Activated CD8-positive, alpha-beta memory T cell treated with anti-CD3 and anti-CD28 coated beads for 36 hours (primary cell): ENCODE results near the gene PHETA2. TPM values are rescaled to one million over a fixed set of nuclear protein-coding genes. Genes with fewer than 3 reads are reported as not detected.
"Not testable (repeated sequence)": the region's sequence is repeated elsewhere in the genome, so short reads cannot be mapped to it uniquely, and the experiment has no call there.

Experiments used
- CTCF ChIA-PET: fragments of 350-600 bp; sonication (Branson Sonifier 250); formaldehyde crosslinking; loops from one replicate; lab custom pipeline; 2021; ENCODE audit warnings: antibody characterized with exemption; lab: Charles Lee
- POLR2A ChIA-PET: fragments of 350-600 bp; sonication (Branson Sonifier 250); formaldehyde crosslinking; loops from one replicate; lab custom pipeline; 2021; ENCODE audit warnings: antibody characterized with exemption; lab: Charles Lee
- total RNA-seq, 2 experiments: library from RNA; stranded (reverse); gene quantifications; one replicate each; pipeline ENCODE4 v1.2.3, GENCODE V29; 2021

Gene PHETA2
- total RNA-seq, 2 experiments from 2014 or later: 3.0 to 3.2 TPM

- POLR2A ChIA-PET: interaction anchor here (0.8 to 3.3 kb wide), 4 partner anchors 10 to 103 kb away, joined by 3 to 42 read pairs (median 6); partner anchors contain the start of genes NAGA and NDUFA6
- CTCF ChIA-PET: interaction anchor here (0.9 to 4.6 kb wide), 3 partner anchors 9 to 383 kb away, joined by 3 to 31 read pairs (median 4); partner anchors contain the start of genes NAGA and NDUFA6
These were observed 6.2 kb downstream of the PHETA2 start for GRCh38 chr22:42080287-42080686.

- ChIA-PET CTCF (interaction anchor here (1.3 kb wide), 1 partner anchor 9 kb away, joined by 3 read pairs; the partner anchor contains the start of gene PHETA2), POLR2A (no interaction called here)
These were observed 9.1 kb downstream of the PHETA2 start for GRCh38 chr22:42083119-42083518.

GRCh38 chr22:42084874-42085273, 10.8 kb downstream of the PHETA2 start:
- CTCF ChIA-PET: interaction anchor here (1.1 to 1.2 kb wide), 2 partner anchors 9 to 92 kb away, joined by 3 to 4 read pairs; no protein-coding TSS in a partner anchor

GRCh38 chr22:42086051-42086450, 12.0 kb downstream of the PHETA2 start:
- CTCF ChIA-PET: no interaction called here
- POLR2A ChIA-PET: no interaction called here

More at GRCh38 chr22:42084874-42085273, 10.8 kb downstream of the PHETA2 start:
- POLR2A ChIA-PET: no interaction called here

- ChIA-PET POLR2A (interaction anchor here (0.6 to 2.8 kb wide), 11 partner anchors 12 to 524 kb away, joined by 3 to 42 read pairs (median 3); partner anchors contain the start of genes NAGA, PHETA2, POLDIP3 and SMDT1), CTCF (interaction anchor here (0.5 to 4.0 kb wide), 17 partner anchors 11 to 353 kb away, joined by 3 to 31 read pairs (median 4); partner anchors contain the start of genes CENPM and SMDT1)
These were observed 16.8 kb downstream of the PHETA2 start, which contains the start of gene NDUFA6 for GRCh38 chr22:42090596-42091454. TSS of gene NDUFA6 (minus strand) at chr22:42090772. CDS start at chr22:42090744, 28 bp downstream.

- POLR2A ChIA-PET: interaction anchor here (0.6 to 2.8 kb wide), 8 partner anchors 12 to 523 kb away, joined by 3 to 42 read pairs (median 4); partner anchors contain the start of genes NAGA, PHETA2, POLDIP3 and SMDT1
- CTCF ChIA-PET: interaction anchor here (0.6 to 4.0 kb wide), 15 partner anchors 11 to 352 kb away, joined by 3 to 31 read pairs (median 4); partner anchors contain the start of genes CENPM and SMDT1
These were observed 17.4 kb downstream of the PHETA2 start for GRCh38 chr22:42091455-42091782.

- CTCF ChIA-PET: no interaction called here
- POLR2A ChIA-PET: no interaction called here
These were observed 27.2 kb downstream of the PHETA2 start for GRCh38 chr22:42101199-42101598.

- CTCF ChIA-PET: interaction anchor here (1.0 kb wide), 1 partner anchor 70 kb away, joined by 3 read pairs; no protein-coding TSS in a partner anchor
- POLR2A ChIA-PET: not testable (repeated sequence)
These were observed 30.3 kb downstream of the PHETA2 start for GRCh38 chr22:42104332-42104860.

- CTCF ChIA-PET: no interaction called here
- POLR2A ChIA-PET: no interaction called here
These were observed 34.8 kb downstream of the PHETA2 start for GRCh38 chr22:42108848-42109247.

GRCh38 chr22:42111798-42112197, 37.8 kb downstream of the PHETA2 start:
- CTCF ChIA-PET: no interaction called here

GRCh38 chr22:42112793-42113192, 38.7 kb downstream of the PHETA2 start:
- CTCF ChIA-PET: interaction anchor here (2.4 kb wide), 1 partner anchor 21 kb away, joined by 8 read pairs; the partner anchor contains the start of gene NDUFA6
- POLR2A ChIA-PET: interaction anchor here (1.2 kb wide), 1 partner anchor 21 kb away, joined by 3 read pairs; no protein-coding TSS in a partner anchor

More at GRCh38 chr22:42111798-42112197, 37.8 kb downstream of the PHETA2 start:
- POLR2A ChIA-PET: interaction anchor here (1.2 kb wide), 1 partner anchor 20 kb away, joined by 3 read pairs; no protein-coding TSS in a partner anchor

- ChIA-PET CTCF (interaction anchor here (2.4 kb wide), 1 partner anchor 23 kb away, joined by 8 read pairs; the partner anchor contains the start of gene NDUFA6), POLR2A (no interaction called here)
These were observed 40.7 kb downstream of the PHETA2 start for GRCh38 chr22:42114721-42115120.

- POLR2A ChIA-PET, CTCF ChIA-PET: not testable (repeated sequence)
These were observed 41.4 kb downstream of the PHETA2 start for GRCh38 chr22:42115420-42115830.

GRCh38 chr22:42116848-42117424, 42.9 kb downstream of the PHETA2 start:
- POLR2A ChIA-PET: no interaction called here
- CTCF ChIA-PET: interaction anchor here (1.1 to 1.5 kb wide), 3 partner anchors 26 to 468 kb away, joined by 3 read pairs; no protein-coding TSS in a partner anchor

GRCh38 chr22:42120231-42121021, 46.4 kb downstream of the PHETA2 start:
- POLR2A ChIA-PET, CTCF ChIA-PET: not testable (repeated sequence)

- POLR2A ChIA-PET, CTCF ChIA-PET: not testable (repeated sequence)
These were observed 49.5 kb downstream of the PHETA2 start for GRCh38 chr22:42123529-42123928.

GRCh38 chr22:42127606-42128005, 53.6 kb downstream of the PHETA2 start:
- ChIA-PET CTCF (no interaction called here), POLR2A (no interaction called here)

GRCh38 chr22:42128007-42128406, 54.0 kb downstream of the PHETA2 start:
- POLR2A ChIA-PET, CTCF ChIA-PET: not testable (repeated sequence)
